Hematopoietic multipotent progenitor cell treated with erythropoietin and hydrocortisone succinate and interleukin-3 and kit ligand, for 17 days (in vitro differentiated cells): ENCODE measurements around the gene CYTH4.
A peak's percentile ranks its signal among the peaks of the same experiment; 100 is the strongest.
"Not testable (repeated sequence)": the region's sequence is repeated elsewhere in the genome, so short reads cannot be mapped to it uniquely, and the experiment has no call there.

Experiments
- DNase-seq: peaks from one replicate; pipeline ENCODE4 v3.0.0-alpha.2; 2015; ENCODE audit warnings: low spot score

The CYTH4 gene

DNA sequence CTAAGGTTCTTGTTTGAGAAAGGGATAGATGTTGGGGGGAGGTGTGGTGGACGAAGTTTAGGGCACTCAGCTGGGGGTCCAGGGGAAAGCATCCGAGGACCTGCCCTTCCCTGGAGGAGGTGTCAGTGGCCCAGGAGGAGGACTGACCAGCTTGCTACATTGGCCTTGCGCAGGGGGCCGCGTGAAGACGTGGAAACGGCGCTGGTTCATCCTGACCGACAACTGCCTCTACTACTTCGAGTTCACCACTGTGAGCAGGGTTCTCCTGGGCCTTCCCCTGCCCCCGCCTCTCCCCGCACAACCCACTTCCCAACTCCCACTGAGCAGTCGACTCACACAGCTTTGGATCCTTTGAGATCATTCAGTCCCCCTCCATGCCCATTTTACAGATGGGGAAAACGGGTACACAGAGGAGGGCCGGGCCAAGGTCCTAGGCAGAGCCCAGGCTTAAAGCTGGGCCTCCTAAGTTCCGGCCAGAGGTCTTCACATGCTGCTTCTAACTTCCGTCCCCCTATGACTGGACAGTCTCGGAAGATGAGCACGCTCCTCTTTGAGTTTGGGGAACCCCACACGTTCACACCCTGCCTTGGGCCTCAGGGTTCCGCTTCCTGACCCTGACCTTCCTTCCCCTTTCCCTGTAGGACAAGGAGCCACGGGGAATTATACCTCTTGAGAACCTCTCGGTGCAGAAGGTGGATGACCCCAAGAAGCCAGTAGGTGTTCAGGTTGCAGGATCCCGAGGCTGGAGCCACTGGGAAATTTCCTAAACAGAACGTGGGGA, 28.7 kb downstream of the CYTH4 start:
- no peak for DNase-seq

DNA sequence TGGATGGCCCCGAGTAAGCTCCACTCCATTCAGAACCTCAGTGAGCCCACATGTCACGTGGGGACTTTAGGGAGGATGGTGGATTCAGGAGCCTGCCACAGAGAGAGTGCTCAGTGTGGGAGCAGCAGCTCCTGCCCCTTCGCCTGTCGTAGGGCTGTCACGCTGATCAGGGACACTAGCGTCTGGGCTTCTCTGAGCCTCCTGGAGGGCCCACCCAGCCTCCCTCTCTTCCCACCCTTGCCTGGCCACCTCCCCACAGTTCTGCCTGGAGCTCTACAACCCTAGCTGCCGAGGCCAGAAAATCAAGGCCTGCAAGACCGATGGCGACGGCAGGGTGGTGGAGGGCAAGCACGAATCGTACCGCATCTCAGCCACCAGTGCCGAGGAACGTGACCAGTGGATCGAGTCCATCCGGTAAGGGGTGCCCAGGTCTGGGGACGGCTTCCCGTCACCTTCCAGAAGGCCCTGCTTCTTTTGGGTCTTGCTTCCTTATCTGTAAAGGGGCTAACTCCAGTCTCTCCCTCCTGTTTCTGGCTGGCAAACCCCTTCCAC, 29.5 kb downstream of the CYTH4 start:
- no peak for DNase-seq

DNA sequence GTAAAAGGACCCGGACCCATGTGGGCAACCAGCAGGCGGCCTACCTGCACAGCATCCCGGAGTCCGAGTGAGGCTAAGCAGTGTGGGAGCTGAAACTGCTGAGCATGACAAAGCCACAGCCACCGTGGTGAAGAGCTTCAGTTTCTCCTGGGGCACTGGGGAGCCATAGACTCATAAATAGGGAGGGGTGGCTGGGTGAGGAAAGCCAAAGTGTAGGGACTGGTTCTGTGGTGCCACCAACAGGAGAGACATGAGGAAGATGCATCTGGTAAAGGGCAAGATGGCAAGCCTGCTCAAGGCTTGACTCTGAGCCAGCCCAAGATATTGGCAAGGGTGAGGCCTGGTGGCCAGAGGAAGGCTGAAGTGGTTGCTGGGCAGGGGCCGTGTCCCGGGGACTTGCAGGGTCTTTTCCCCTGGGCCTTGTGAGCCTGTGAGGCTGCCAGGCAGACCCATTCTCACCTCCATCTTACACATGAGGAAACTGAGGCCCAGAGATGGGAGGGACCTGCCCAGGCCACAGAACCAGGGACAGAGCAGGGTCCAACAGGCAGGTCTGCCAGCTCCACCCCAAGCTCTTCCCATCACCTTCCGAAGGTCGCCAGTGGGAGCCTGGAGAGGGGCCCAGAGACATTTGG, 30.4 kb downstream of the CYTH4 start:
- DNase-seq, result no peak

DNA sequence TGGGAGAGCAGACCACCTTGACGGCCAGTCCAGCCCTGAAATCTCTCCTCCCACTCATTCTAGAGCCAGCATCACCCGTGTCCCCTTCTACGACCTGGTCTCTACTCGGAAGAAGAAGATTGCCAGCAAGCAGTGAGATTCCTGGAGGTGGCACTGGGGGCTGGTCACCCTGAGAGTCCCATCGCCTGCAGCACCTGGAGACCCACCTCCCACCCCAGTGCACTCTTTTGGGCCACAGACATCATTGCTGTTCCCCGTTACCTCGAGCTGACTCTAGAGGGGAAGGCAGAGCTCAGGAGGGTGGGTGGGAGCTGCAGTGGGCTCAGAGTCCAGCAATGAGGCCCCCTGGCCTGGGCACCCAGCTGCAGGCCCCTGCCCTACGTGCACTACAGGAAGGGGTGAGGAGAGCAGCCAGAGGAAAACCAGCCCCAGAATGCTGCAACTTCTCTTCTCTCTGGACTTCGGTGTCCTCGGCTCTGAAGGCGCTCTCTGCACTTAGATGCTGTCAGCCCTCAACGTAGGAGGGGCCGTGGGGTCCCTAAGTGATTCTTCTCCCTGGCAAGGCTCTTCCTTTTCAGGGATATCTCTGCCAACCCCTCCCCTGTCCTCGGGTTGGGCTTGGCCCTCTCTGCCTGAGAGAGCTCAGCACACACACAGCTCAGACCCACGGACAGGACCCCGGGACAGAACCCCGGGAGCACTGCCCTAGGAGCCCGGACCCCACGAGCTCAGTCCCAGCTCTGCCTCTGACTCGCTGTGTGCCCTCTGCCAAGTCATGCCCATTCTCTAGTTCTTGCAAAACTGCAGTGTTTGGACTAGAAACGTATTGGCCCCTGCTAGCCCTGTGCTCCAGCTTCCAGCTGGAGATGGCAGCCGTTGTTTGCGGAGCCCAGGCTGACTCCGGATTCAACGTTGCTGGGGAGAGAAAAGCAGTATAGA, 31.3 kb downstream of the CYTH4 start:
- no peak for DNase-seq

DNA sequence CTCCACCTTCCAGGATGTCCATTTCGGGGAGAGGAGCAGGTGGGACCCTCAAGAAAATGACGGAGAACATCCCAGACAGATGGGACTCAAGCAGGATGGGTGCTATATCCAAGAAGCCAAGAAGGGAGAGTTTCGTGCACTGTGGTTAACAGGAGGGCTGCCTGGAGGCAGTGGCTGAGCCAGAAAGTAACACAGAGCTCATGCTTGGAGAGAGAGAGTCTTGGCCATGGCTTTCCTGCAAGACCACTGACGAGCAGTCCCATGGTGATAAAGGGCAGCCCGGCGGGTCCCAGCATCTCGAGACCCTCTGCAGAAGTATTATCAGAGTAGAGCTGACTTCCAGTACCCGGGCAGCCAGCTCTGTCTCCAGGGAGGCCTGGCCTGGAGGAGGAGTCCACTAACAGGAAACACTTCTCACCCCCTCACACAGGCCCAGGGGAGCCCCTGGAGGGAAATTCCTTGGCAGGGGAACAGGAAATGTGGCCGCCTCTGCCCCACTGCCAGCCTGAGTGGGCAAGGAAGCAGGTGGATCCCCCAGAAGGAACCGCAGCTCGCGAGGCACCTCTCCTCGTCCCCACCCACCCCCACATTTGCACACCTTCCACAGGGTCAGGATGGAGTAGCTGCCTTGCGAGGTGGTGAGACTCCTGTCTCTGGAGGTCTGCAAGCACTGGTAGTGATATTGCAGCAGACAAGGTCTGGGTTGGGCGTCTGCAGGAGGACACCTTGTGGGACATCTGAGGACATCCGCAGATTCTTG, 32.2 kb downstream of the CYTH4 start:
- no peak for DNase-seq

DNA sequence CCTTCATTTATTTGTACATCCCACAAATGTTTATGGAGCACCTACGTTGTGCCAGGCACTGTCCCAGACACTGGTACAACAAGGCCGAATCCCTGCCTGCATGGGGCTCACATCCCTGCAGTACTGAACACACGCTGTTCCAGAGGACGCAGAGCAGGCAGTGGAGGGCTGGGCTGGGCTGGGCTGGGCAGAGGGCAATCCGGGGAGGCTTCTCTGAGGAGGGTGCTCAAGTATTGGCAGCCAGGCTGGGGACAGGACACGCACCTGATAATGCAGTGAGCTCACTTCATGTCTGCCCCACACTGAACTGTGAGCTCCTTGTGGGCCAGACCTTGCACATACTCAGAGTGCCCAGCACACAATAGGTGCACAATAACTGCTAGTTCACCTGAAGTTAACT, 34.1 kb downstream of the CYTH4 start:
- no peak for DNase-seq

DNA sequence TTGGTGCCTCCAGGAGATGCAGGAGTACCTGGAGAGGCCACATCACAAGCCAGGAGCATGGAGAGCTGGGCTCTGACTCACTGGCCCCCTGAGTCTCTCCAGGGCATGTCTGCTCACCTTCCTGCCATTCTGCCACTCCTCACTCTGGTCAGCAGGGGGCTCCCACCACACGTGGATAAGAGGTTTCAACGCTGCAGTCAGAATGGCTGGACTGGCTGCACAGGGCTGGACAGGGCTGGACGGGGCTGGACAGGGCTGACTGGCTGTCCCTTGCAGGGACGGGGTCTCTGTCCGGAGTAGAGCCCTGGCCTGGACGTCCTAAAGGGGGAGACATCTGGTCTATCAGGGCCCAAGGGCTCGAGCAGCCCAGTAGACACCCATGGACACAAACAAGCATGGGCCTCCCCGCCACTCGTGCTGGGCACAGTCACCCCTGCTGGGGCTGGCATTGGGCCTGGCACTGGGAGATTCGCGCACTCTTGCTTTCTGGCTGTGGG, 34.6 kb downstream of the CYTH4 start:
- peak; percentile 63 for DNase-seq

DNA sequence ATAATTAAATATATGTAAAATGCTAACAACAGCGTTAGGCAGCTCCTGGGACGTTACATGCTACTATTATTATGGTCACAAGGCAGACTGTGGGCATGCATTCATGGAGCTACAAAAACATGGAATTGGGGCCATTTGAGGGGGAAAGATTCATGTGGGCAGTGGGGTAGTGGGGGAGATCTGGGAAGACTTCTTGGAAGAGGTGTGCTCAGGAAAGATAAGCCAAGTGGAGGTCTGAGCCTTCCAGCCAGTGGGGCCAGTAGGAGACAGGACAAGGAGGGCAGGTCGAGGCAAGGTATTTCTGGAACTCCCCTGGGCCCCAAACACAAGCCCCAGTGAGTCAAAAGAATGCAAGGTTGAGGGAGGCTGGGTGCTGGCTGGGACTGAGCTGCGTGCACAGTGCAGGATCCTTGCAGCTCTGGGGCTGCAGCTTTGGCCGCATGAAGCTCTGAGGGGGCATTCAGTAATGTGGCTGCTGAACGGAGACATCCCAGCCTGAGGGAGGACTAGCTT, 35.4 kb downstream of the CYTH4 start:
- no peak for DNase-seq

DNA sequence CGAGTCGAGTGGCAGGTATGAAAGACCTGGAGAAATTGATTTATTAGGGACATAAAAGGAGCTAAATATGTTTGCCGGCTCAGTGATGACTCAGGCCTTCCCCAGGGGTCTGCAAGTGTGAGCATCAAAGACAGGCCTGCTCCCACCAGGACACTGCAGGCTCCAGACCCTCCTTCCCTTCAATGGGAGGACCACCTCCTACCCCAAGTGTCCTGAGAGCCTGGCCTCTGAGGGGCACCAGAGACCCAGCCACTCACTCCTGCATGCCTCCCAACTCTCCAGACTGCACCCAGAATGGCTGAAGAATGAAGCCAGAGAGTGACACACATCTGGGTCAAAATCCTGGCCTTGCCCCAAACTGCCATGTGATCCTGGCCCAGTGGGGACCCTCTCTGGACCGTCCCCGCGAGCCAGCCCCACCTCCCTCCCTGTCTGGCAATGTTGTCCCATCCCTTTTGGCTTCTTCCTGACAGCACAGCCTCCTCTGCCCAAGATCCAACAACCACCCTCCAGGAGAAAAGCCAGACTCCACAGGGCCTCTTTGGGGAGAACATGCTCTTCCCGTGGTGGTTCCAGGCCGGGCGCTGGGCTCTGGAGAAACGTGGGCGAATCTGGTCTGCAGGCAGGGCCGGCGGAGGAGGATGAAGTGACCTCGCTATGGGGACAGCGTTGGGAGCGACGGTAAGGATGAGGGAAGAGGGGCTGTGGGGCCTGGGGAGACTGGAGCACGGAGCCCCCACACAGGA, 36.2 kb downstream of the CYTH4 start:
- no peak for DNase-seq

DNA sequence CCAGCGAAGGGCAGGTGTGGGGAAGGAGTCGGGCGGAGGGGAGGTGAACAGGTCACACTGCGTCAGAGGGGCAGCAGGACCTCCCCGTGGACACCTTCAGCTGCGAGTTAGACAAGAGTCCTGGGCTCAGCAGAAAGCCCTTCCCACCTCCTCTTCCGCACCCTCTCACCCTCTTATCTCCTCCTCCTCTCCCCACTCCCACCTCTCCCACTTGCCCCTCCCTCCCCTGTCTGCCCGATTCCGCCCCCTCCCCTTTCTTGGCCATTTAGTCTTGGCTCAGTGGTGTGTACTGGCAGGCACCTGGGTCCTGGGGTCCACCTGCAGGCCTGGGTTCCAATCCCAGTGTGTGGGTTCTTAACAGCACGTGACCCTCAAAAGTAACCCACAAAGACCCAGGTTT, 37.2 kb downstream of the CYTH4 start:
- DNase-seq, result no peak

DNA sequence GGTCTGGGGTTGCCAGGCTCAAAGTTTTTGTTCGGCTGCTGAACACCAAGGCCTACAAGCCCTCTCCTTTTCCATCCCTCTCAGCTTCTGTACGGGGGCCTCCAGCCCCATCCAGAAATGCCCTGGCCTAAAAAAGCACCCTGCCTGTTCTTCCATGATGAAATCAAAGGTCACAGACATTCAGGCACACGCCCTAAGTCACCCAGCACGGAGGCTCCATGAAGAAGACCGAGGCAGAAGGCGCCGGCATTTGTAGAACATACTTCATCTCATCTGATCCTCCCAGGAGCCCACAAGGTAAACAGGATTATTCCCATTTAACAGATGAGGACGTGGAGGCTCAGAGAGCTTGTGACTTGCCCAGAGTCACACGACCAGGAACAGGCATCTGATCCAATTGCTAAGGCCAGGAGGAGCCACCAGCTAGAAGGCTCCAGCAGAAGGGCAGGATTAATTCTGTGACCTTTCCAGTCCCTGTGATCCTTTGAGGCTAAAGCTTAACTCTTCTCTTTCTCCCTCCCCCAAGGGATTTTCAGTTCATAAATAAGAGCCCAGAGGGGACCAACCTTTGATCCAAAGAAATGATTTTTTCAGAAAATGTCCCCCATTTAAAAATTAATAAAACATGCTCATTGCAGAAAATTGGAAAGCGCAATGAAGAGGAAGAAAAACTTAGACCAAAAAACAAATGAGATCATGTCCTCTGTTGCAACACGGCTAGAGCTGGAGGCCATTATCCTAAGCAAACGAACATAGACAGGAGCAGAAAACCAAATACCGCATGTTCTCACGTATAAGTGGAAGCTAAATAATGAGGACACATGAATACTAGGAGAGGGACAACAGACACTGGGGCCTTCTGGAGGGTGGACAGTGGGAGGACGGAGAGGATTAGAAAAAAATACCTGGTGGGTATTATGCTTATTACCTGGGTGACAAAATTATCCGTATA, 38.7 kb downstream of the CYTH4 start:
- no peak for DNase-seq

DNA sequence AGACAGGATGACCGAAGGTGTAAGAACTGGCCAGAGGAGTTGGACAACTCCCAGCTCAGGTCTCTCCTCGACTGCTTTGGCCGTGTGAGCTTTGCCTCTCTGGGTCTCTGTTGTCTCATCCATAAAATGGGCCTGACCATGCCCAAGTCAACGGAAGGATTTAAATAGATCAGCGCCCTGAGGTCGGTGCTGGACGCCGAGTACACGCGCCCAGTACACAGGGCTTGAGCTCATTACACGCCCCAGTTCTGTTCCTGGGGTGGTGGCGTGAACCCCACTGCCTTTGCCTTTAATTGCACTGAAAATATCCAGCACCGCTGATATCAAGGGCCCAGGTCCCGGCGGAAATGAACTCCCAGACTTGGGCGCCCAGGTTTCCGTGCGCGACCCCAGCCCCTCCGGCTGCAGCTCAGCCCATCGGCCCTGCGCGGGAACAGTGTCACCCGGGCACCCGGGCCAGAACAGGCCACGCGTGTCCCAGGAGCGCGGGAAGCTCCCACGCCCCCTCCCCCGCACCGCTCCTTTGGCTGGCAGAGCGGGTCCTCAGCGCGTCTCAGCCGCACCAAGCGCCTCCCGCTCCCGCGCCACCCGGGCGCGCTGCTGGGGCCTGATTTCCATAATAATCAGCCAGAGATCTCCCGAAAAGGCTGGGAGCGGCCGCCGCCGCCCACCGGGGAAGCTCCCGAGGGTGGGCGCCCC, 42.2 kb downstream of the CYTH4 start:
- no peak for DNase-seq

DNA sequence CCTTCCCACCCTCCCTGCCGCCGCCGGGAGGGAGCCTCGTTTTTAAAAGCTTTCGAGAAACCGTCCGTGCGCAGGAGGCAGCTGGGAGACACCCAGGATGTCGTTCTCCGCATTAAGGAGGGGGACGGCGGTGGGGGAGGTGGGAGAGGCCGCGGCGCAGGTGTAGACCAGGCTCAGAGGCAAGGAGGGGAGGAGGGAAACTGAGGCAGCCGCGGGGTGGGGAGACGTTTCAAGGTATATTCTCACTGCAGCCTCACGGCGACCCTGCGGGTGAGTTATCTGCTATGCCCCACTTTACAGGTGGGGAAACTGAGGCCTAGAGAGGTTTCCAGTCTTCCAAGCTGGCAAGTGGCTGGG, 42.7 kb downstream of the CYTH4 start:
- no peak for DNase-seq

DNA sequence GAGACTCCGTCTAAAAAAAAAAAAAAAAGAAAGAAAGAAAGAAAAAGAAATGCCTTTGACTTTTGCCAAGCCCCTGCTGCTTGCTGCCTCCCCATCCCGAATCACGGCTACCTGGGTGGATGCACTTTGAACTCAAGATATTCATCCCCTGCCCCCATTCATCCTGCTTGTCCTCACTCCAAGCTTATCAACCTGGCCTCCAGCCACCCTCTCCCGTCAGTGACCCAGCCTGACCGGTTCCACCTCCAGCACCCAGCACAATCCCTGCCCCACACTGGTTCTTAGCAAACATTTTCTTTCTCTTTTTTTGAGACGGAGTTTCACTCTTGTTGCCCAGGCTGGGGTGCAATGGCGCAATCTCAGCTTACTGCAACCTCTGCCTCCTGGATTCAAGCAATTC, 44.4 kb downstream of the CYTH4 start:
- DNase-seq, result no peak

DNA sequence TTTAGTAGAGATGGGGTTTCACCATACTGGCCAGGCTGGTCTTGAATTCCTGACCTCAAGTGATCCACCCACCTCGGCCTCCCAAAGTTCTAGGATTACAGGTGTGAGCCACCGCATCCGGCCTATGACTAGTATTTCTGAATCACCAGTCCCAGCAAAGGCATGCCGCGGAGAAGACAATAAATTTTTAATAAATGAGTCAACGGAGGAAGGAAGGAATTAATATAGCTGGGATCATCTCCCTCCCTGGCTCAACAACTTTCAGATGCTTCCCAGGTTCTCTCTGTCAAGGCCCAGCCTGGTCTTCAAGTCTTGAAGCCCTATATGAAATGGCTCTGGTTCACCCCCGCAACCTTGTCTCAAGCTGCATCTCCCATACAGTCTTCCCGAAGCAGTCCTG, 45.7 kb downstream of the CYTH4 start:
- no peak for DNase-seq

DNA sequence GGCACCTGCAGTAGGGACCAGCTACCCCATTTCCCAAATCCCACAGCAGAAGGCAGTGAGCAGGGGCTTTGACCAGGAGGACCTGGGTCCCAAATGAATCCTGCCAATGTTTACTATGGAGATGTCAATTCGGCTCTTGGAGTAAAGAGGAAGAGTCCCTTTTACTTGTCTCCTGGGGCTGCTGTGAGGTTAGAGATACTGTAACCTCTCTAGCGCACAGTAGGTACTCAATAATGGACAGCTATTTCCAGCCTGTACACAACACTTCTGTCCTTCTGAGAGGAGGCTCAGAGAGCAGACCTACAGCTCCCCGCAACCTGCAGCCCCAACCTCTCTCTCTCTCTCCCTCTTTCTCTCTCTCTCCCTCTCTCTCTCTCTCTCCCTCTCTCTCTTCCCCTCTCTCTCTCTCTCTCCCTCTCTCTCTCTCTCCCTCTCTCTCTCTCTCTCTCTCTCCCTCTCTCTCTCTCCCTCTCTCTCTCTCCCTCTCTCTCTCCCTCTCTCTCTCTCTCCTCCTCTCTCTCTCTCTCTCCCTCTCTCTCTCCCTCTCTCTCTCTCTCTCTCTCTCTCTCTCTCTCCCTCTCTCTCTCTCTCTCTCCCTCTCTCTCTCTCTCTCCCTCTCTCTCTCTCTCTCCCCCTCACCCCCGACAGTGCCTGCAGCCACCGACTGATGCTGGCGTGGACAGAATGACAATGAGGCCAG, 46.4 kb downstream of the CYTH4 start:
- not testable (repeated sequence) for DNase-seq

DNA sequence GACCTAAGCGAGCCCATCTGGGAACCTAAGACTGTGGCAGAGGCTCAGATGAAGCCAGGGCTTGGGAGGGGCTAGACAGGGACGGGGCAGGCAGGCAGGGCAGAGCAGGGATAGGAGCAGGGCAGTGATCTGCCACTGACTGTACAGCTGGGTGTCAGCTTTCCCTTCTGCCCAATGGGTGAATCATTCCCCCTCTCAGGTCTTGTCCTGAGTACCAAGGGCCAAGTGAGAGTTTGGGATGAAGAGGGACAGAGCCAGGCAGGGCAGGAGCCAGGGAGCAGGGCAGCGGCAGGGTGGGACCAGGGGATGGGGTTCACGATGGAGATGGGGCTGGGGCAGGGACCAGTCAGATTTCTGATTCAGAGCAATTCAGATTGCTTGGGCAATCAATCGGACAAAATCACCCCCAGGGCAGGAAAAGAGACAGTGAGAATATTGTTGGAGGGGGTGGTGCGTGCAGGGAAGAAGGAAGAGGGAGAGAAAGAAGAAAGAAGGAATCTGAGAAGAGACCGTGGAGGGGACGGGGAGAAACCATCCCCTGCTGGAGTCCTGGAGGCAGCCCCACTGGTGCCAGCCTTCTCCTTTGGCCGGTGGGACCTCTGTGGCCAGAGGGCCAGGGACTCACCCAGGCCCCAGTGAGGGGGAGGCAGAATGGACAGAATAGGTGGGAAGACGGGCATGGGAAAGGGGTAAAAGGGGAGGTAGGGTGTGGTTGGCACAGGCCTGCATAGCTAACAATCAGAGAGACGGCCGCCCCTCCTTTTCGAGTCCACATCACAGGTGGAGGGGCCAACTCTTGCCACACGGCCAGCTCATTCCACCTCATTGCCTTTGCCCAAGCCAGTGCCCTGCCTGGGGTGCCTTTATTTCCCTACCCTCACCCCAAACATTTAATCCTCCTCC, 47.2 kb downstream of the CYTH4 start:
- no peak for DNase-seq
